Suprapubic skin (tissue), 4 donors: ENCODE measurements around the gene PCBP3. TPM values are rescaled to one million over a fixed set of nuclear protein-coding genes. Genes with fewer than 3 reads are reported as not detected.

ENCODE experiments used
- DNase-seq, 2 donors: peaks; one replicate each; pipeline ENCODE4 v3.0.0-alpha.2; 2019; ENCODE audit warnings: low spot score in 2 of 2
- H3K27ac ChIP-seq: fragments of 200-600 bp; sonication (generic); one replicate; pipeline ENCODE4 v1.5.1; 2019
- H3K27me3 ChIP-seq: fragments of 200-600 bp; sonication (generic); one replicate; pipeline ENCODE4 v1.5.1; 2019
- H3K36me3 ChIP-seq: fragments of 200-600 bp; sonication (generic); one replicate; pipeline ENCODE4 v1.5.1; 2019
- H3K4me1 ChIP-seq: fragments of 200-600 bp; sonication (generic); one replicate; pipeline ENCODE4 v1.5.1; 2019
- H3K4me3 ChIP-seq: fragments of 200-600 bp; sonication (generic); one replicate; pipeline ENCODE4 v1.5.1; 2019; ENCODE audit warnings: mild to moderate bottlenecking
- H3K9me3 ChIP-seq: fragments of 200-600 bp; sonication (generic); one replicate; pipeline ENCODE4 v1.5.1; 2019
- CTCF ChIP-seq, 2 donors: fragments of 200-600 bp in 1 of 2; fragments of 450-650 bp in 1 of 2; sonication (generic) in 1 of 2; IDR thresholded peaks; one replicate each; pipeline ENCODE4 v1.5.1; 2016 to 2019; ENCODE audit warnings: antibody characterized with exemption in 2 of 2, mild to moderate bottlenecking in 1 of 2, moderate library complexity in 1 of 2
- EP300 ChIP-seq: sonication (generic); formaldehyde crosslinking; IDR thresholded peaks from one replicate; pipeline ENCODE4 v1.6.1; 2017; ENCODE audit warnings: antibody characterized with exemption
- POLR2A ChIP-seq, 2 donors: fragments of 450-650 bp; IDR thresholded peaks; one replicate each; pipeline ENCODE4 v1.6.1; 2017; ENCODE audit warnings: antibody characterized with exemption in 2 of 2, mild to moderate bottlenecking in 2 of 2, moderate library complexity in 2 of 2
- POLR2AphosphoS5 ChIP-seq, 3 donors: sonication (generic); formaldehyde crosslinking; IDR thresholded peaks; one replicate each; pipeline ENCODE4 v1.6.1; 2017; ENCODE audit warnings: antibody characterized with exemption in 3 of 3
- WGBS: methylation state at CpG from one replicate; pipeline ENCODE4 v1.1.5; 2018; 5-methylcytosine and 5-hydroxymethylcytosine counted together
- total RNA-seq, 4 donors: library from RNA; depleted of rRNA; stranded (reverse); fragments of >200 nt; gene quantifications; one replicate each; pipeline ENCODE4 v1.1.0, GENCODE V29; 2016

PCBP3 gene
- total RNA-seq, 4 donors from 2014 or later: 0.97 to 7.3 (median 2.7) TPM

GRCh38 chr21:45761704-45762103, 118.2 kb downstream of the PCBP3 start:
- H3K36me3 ChIP-seq: no peaks in the 10 kb centered on the region
- WGBS: 89% methylated on average over 9 of the region's 11 CpGs
- no peak overlapping the region for H3K27ac ChIP-seq
- H3K27me3 ChIP-seq: no peaks in the 10 kb centered on the region
- DNase-seq: no peak
- no peaks in the 10 kb centered on the region for H3K9me3 ChIP-seq
- no peaks in the 10 kb centered on the region for H3K4me1 ChIP-seq
- H3K4me3 ChIP-seq: no peak overlapping the region
- no peak for TF ChIP-seq EP300

DNA sequence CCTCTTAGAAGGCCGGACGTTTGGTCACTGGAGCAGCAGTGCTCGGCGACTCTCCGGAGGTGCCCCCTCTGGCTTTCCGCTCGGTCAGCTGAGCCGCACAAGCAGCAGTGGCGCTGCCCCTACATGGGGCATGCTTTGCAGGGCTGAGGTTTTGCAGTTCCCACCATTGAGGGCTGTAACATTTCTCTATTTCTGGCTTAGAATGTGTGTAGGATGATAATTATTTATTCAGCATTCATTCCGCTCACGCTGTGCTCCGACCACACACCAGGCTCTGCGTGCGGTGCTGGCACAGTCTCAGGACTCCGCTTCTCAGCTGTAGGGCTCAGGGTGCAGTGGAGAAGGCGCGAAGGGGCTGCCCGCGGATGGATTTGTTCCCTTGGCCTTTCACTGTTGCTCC, 119.5 kb downstream of the PCBP3 start:
- WGBS: 90% methylated on average over 19 of the region's 19 CpGs
- no peaks in the 10 kb centered on the region for H3K9me3 ChIP-seq
- TF ChIP-seq POLR2A (IDR thresholded peaks at IDR 0.05): no peak
- TF ChIP-seq CTCF (IDR thresholded peaks at IDR 0.05): no peak
- TF ChIP-seq POLR2AphosphoS5 (IDR thresholded peaks at IDR 0.05): no peak
- TF ChIP-seq EP300: no peak

GRCh38 chr21:45763506-45763905, 120.0 kb downstream of the PCBP3 start:
- Histone ChIP-seq H3K4me3 (no peak overlapping the region), H3K27ac (no peak overlapping the region), H3K36me3 (no peaks in the 10 kb centered on the region), H3K27me3 (no peaks in the 10 kb centered on the region), H3K9me3 (no peaks in the 10 kb centered on the region), H3K4me1 (no peaks in the 10 kb centered on the region)
- TF ChIP-seq POLR2A (IDR thresholded peaks at IDR 0.05): no peak
- no peak for TF ChIP-seq EP300
- no peak for TF ChIP-seq CTCF (IDR thresholded peaks at IDR 0.05)
- TF ChIP-seq POLR2AphosphoS5 (IDR thresholded peaks at IDR 0.05): no peak
- DNase-seq: peak in 1 of 2 donors; percentile 43
- 80% methylated on average over 20 of the region's 20 CpGs for WGBS

More for the DNA sequence above, 119.5 kb downstream of the PCBP3 start:
- Histone ChIP-seq H3K4me1 (no peaks in the 10 kb centered on the region), H3K27ac (no peak overlapping the region), H3K27me3 (no peaks in the 10 kb centered on the region), H3K4me3 (no peak overlapping the region), H3K36me3 (no peaks in the 10 kb centered on the region)
- no peak for DNase-seq

DNA sequence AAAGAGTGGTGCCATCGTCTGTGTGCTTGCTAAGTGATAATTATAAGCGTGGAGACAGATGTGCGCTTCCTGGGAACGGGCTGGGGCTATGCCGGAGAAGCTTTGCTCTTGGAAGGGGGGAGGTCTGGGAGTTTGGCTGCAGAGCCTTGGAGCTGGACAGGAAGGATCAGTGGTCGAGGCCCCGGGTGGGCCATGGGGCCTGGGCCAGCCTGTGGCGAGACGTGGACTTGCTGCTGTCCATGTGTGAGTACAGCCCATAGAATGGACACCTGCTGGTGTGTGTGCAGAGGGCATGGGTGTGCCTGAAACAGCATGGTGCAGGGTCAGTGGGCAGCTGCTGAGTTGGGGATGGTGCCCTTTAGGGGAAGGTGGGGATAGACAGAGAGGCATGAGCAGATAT, 121.3 kb downstream of the PCBP3 start:
- H3K4me3 ChIP-seq: no peak overlapping the region
- no peaks in the 10 kb centered on the region for H3K4me1 ChIP-seq
- no peak for DNase-seq
- no peaks in the 10 kb centered on the region for H3K9me3 ChIP-seq
- TF ChIP-seq POLR2AphosphoS5 (IDR thresholded peaks at IDR 0.05) (no peak), POLR2A (IDR thresholded peaks at IDR 0.05) (no peak)
- no peaks in the 10 kb centered on the region for H3K36me3 ChIP-seq
- 87% methylated on average over 9 of the region's 9 CpGs for whole genome bisulfite sequencing
- no peaks in the 10 kb centered on the region for H3K27me3 ChIP-seq
- H3K27ac ChIP-seq: no peak overlapping the region

- no peaks in the 10 kb centered on the region for H3K4me1 ChIP-seq
- no peaks in the 10 kb centered on the region for H3K9me3 ChIP-seq
- H3K27ac ChIP-seq: no peak overlapping the region
- no peaks in the 10 kb centered on the region for H3K36me3 ChIP-seq
- 92% methylated on average over 9 of the region's 12 CpGs for WGBS
- H3K4me3 ChIP-seq: no peak overlapping the region
- no peak for TF ChIP-seq POLR2A (IDR thresholded peaks at IDR 0.05)
- TF ChIP-seq POLR2AphosphoS5 (IDR thresholded peaks at IDR 0.05): no peak
- no peak for TF ChIP-seq EP300
- TF ChIP-seq CTCF (IDR thresholded peaks at IDR 0.05): no peak
- DNase-seq: no peak
- H3K27me3 ChIP-seq: no peaks in the 10 kb centered on the region
Observed at GRCh38 chr21:45765375-45765774, 121.8 kb downstream of the PCBP3 start.

GRCh38 chr21:45766055-45766454, 122.5 kb downstream of the PCBP3 start:
- no peak for TF ChIP-seq CTCF (IDR thresholded peaks at IDR 0.05)
- no peak for TF ChIP-seq POLR2AphosphoS5 (IDR thresholded peaks at IDR 0.05)
- TF ChIP-seq EP300: no peak
- no peak for TF ChIP-seq POLR2A (IDR thresholded peaks at IDR 0.05)
- Histone ChIP-seq H3K4me3 (no peak overlapping the region), H3K4me1 (no peaks in the 10 kb centered on the region), H3K36me3 (no peaks in the 10 kb centered on the region), H3K27ac (no peak overlapping the region), H3K9me3 (no peaks in the 10 kb centered on the region), H3K27me3 (no peaks in the 10 kb centered on the region)
- peak in 1 of 2 donors; percentile 39 for DNase-seq
- 97% methylated on average over 9 of the region's 14 CpGs for WGBS
